WTC11 (cell line): ENCODE measurements around the gene DCHS2. TPM values are rescaled to one million over a fixed set of nuclear protein-coding genes. Genes with fewer than 3 reads are reported as not detected.

Experiments used
- ATAC-seq: fragments of 200-7000 bp; cut with Tn5 transposase; 2 replicates; pipeline ENCODE4 v1.10.0; 2021; ENCODE audit warnings: mild to moderate bottlenecking, moderate library complexity
- Bru-seq: library from RNA; stranded (reverse); fragments of 400-500 nt; gene quantifications from one replicate; lab custom pipeline; 2021; lab: Mats Ljungman, UMichigan
- CTCF ChIA-PET: fragments of 300-600 bp; sonication (Branson Sonifier 250); formaldehyde crosslinking; loops from one replicate; lab custom pipeline; 2021; ENCODE audit warnings: antibody characterized with exemption; lab: Charles Lee
- POLR2A ChIA-PET: fragments of 350-600 bp; sonication (Branson Sonifier 250); formaldehyde crosslinking; loops from one replicate; lab custom pipeline; 2021; ENCODE audit warnings: antibody characterized with exemption; lab: Charles Lee
- DNase-seq: peaks from one replicate; pipeline ENCODE4 v3.0.0; 2021; ENCODE audit warnings: low spot score
- H3K27ac Mint-ChIP-seq: 2 replicates; pipeline ENCODE4 v1.8.0; 2021; ENCODE audit warnings: mixed read lengths
- H3K27me3 Mint-ChIP-seq: 2 replicates; pipeline ENCODE4 v1.8.0; 2021; ENCODE audit warnings: low read depth, mild to moderate bottlenecking, moderate library complexity, mixed read lengths
- H3K36me3 Mint-ChIP-seq: 2 replicates; pipeline ENCODE4 v1.8.0; 2021; ENCODE audit warnings: mixed read lengths
- H3K4me1 Mint-ChIP-seq: 2 replicates; pipeline ENCODE4 v1.8.0; 2022; ENCODE audit warnings: mixed read lengths
- H3K4me3 Mint-ChIP-seq: 2 replicates; pipeline ENCODE4 v1.8.0; 2021; ENCODE audit warnings: mild to moderate bottlenecking, moderate library complexity, mixed read lengths
- H3K9me3 Mint-ChIP-seq: 2 replicates; pipeline ENCODE4 v1.8.0; 2021; ENCODE audit warnings: mixed read lengths
- AFF4 ChIP-seq: sonication (generic); formaldehyde crosslinking; IDR thresholded peaks from 2 replicates; pipeline ENCODE4 v1.8.1; 2023; ENCODE audit warnings: mild to moderate bottlenecking, missing genetic modification reagents, borderline replicate concordance
- CREB1 ChIP-seq: sonication (generic); formaldehyde crosslinking; IDR thresholded peaks from 2 replicates; pipeline ENCODE4 v1.8.0; 2023; ENCODE audit warnings: mild to moderate bottlenecking, missing genetic modification reagents
- E2F1 ChIP-seq: sonication (generic); formaldehyde crosslinking; IDR thresholded peaks from 2 replicates; pipeline ENCODE4 v1.8.0; 2022; ENCODE audit warnings: mild to moderate bottlenecking, missing genetic modification reagents
- E2F4 ChIP-seq: sonication (generic); formaldehyde crosslinking; IDR thresholded peaks from 2 replicates; pipeline ENCODE4 v1.8.1; 2022; ENCODE audit warnings: low read depth, mild to moderate bottlenecking, moderate library complexity, missing genetic modification reagents, borderline replicate concordance
- ESRRA ChIP-seq: sonication (generic); formaldehyde crosslinking; IDR thresholded peaks from 2 replicates; pipeline ENCODE4 v1.8.1; 2022; ENCODE audit warnings: mild to moderate bottlenecking, missing genetic modification reagents, borderline replicate concordance
- ETV6 ChIP-seq: sonication (generic); formaldehyde crosslinking; IDR thresholded peaks from 2 replicates; pipeline ENCODE4 v1.8.1; 2022; ENCODE audit warnings: mild to moderate bottlenecking, missing genetic modification reagents
- FOXK1 ChIP-seq: sonication (generic); formaldehyde crosslinking; IDR thresholded peaks from 2 replicates; pipeline ENCODE4 v1.8.0; 2022; ENCODE audit warnings: mild to moderate bottlenecking, moderate library complexity, missing genetic modification reagents
- FOXP1 ChIP-seq: sonication (generic); formaldehyde crosslinking; IDR thresholded peaks from 2 replicates; pipeline ENCODE4 v1.8.0; 2022; ENCODE audit warnings: missing genetic modification reagents, mild to moderate bottlenecking, moderate library complexity, borderline replicate concordance
- FOXP4 ChIP-seq: sonication (generic); formaldehyde crosslinking; IDR thresholded peaks from 2 replicates; pipeline ENCODE4 v1.8.0; 2022; ENCODE audit warnings: mild to moderate bottlenecking, missing genetic modification reagents
- GRHL2 ChIP-seq: fragments of 250-450 bp; sonication (Bioruptor Pico); IDR thresholded peaks from 2 replicates; pipeline ENCODE4 v1.8.0; 2022; ENCODE audit warnings: mild to moderate bottlenecking, moderate library complexity; ENCODE audit not compliant: insufficient replicate concordance, severe bottlenecking
- GTF2I ChIP-seq: fragments of 250-450 bp; sonication (Bioruptor Pico); conservative IDR thresholded peaks from 2 replicates; pipeline ENCODE4 v1.4.0; 2021; ENCODE audit warnings: mild to moderate bottlenecking
- JAZF1 ChIP-seq: fragments of 250-450 bp; sonication (Bioruptor Pico); IDR thresholded peaks from 2 replicates; pipeline ENCODE4 v1.9.0; 2021; ENCODE audit warnings: moderate library complexity, mild to moderate bottlenecking, inconsistent platforms
- MXD4 ChIP-seq: fragments of 250-450 bp; sonication (Bioruptor Pico); IDR thresholded peaks from 2 replicates; pipeline ENCODE4 v1.8.0; 2021; ENCODE audit warnings: mild to moderate bottlenecking, moderate library complexity, borderline replicate concordance
- NR3C1 ChIP-seq: sonication (generic); formaldehyde crosslinking; conservative IDR thresholded peaks from 2 replicates; pipeline ENCODE4 v1.8.1; 2023; ENCODE audit warnings: low read depth, mild to moderate bottlenecking, missing genetic modification reagents
- OVOL2 ChIP-seq: fragments of 250-450 bp; sonication (Bioruptor Pico); IDR thresholded peaks from 2 replicates; pipeline ENCODE4 v1.9.0; 2021; ENCODE audit warnings: mild to moderate bottlenecking, borderline replicate concordance
- PREB ChIP-seq: sonication (generic); formaldehyde crosslinking; IDR thresholded peaks from 2 replicates; pipeline ENCODE4 v1.8.1; 2022; ENCODE audit warnings: mild to moderate bottlenecking, missing genetic modification reagents, moderate library complexity, borderline replicate concordance
- RELA ChIP-seq: sonication (generic); formaldehyde crosslinking; IDR thresholded peaks from 2 replicates; pipeline ENCODE4 v1.8.1; 2022; ENCODE audit warnings: missing genetic modification reagents, mild to moderate bottlenecking, borderline replicate concordance
- RORB ChIP-seq: fragments of 250-450 bp; sonication (Bioruptor Pico); IDR thresholded peaks from 2 replicates; pipeline ENCODE4 v1.9.0; 2021; ENCODE audit warnings: mild to moderate bottlenecking
- SMAD3 ChIP-seq: sonication (generic); formaldehyde crosslinking; IDR thresholded peaks from 2 replicates; pipeline ENCODE4 v1.8.0; 2022; ENCODE audit warnings: missing genetic modification reagents, mild to moderate bottlenecking, borderline replicate concordance
- TCF7 ChIP-seq: sonication (generic); formaldehyde crosslinking; IDR thresholded peaks from 2 replicates; pipeline ENCODE4 v1.8.0; 2022; ENCODE audit warnings: mild to moderate bottlenecking, low read depth, missing genetic modification reagents, moderate library complexity
- TP53 ChIP-seq: sonication (generic); formaldehyde crosslinking; IDR thresholded peaks from 2 replicates; pipeline ENCODE4 v1.8.1; 2023; ENCODE audit warnings: mild to moderate bottlenecking, missing genetic modification reagents
- ZBTB21 ChIP-seq: sonication (generic); formaldehyde crosslinking; IDR thresholded peaks from 2 replicates; pipeline ENCODE4 v1.8.1; 2023; ENCODE audit warnings: mild to moderate bottlenecking, missing genetic modification reagents, borderline replicate concordance
- ZNF219 ChIP-seq: sonication (generic); formaldehyde crosslinking; IDR thresholded peaks from 2 replicates; pipeline ENCODE4 v1.8.0; 2023; ENCODE audit warnings: missing genetic modification reagents, mild to moderate bottlenecking, borderline replicate concordance
- ZNF263 ChIP-seq: sonication (generic); formaldehyde crosslinking; IDR thresholded peaks from 2 replicates; pipeline ENCODE4 v1.8.1; 2022; ENCODE audit warnings: low read depth, mild to moderate bottlenecking, moderate library complexity, missing genetic modification reagents
- ZNF396 ChIP-seq: fragments of 250-450 bp; sonication (Bioruptor Pico); IDR thresholded peaks from 2 replicates; pipeline ENCODE4 v1.8.0; 2021; ENCODE audit warnings: mild to moderate bottlenecking, moderate library complexity, borderline replicate concordance
- ZNF416 ChIP-seq: fragments of 250-450 bp; sonication (Bioruptor Pico); IDR thresholded peaks from 2 replicates; pipeline ENCODE4 v1.9.0; 2021; ENCODE audit warnings: mild to moderate bottlenecking, inconsistent platforms
- long read RNA-seq, 3 experiments: library from RNA in 1 of 3; library from capped mRNA in 1 of 3; library from polyadenylated mRNA in 1 of 3; unstranded in 2 of 3; stranded (forward) in 1 of 3; transcript quantifications; one replicate each; pipeline ENCODE4 v2.0.0, GENCODE V29; 2021
- total RNA-seq: library from RNA; stranded (reverse); gene quantifications from 3 replicates; pipeline ENCODE4 v1.2.3, GENCODE V29; 2021

The DCHS2 gene
- 1.3 to 1.9 TPM (median 1.4 TPM) in 3 replicates for total RNA-seq
- percentile 26 among the genes with signal in this experiment for Bru-seq, nascent RNA
- long read RNA-seq, experiment 1, partial matches to known transcripts = 1 of 1 reads
- long read RNA-seq, experiment 1, other reads (novel, unspliced or antisense) = 0 of 1 reads
- long read RNA-seq, experiment 2, full-length matches to known transcripts = 1 of 2 reads
- long read RNA-seq, experiment 2, partial matches to known transcripts = 0 of 2 reads
- long read RNA-seq, experiment 2, other reads (novel, unspliced or antisense) = 1 of 2 reads
- long read RNA-seq, experiment 3 = 0 reads

GRCh38 chr4:154491341-154492271, at the start of gene DCHS2:
TSS of gene DCHS2 (minus strand) at chr4:154491799. CDS start at chr4:154491355, 444 bp downstream.
- Mint-ChIP-seq H3K4me1 (peaks cover 16% of the 10 kb centered on the region), H3K4me3 (peak within 1 kb of the TSS; percentile 80), H3K36me3 (no peaks in the 10 kb centered on the region), H3K9me3 (no peaks in the 10 kb centered on the region), H3K27ac (no peak within 1 kb of the TSS), H3K27me3 (peaks cover 83% of the 10 kb centered on the region)
- CTCF ChIA-PET = interaction anchor here (0.9 to 2.1 kb wide), 10 partner anchors 8 to 252 kb away, joined by 3 to 13 read pairs (median 4); partner anchors contain the start of genes LRAT and PLRG1
- DNase-seq (peak; percentile 69), ATAC-seq (peak; percentile 64)
- POLR2A ChIA-PET = interaction anchor here (1.0 kb wide), 1 partner anchor 15 kb away, joined by 4 read pairs; no protein-coding TSS in a partner anchor
- TF ChIP-seq CREB1 (CRISPR knock-in tag) (no peak; the same call in 1 of the 2 replicates), ESRRA (CRISPR knock-in tag) (no peak), FOXP1 (CRISPR knock-in tag) (peak; percentile 84; the same call in 1 of the 2 replicates), OVOL2 (no peak), MXD4 (CRISPR knock-in tag) (no peak), AFF4 (CRISPR knock-in tag) (no peak), NR3C1 (0 out of 2 replicates have a peak, but pooled peaks have one; percentile 47), GRHL2 (CRISPR knock-in tag) (no peak), PREB (CRISPR knock-in tag) (no peak), FOXK1 (CRISPR knock-in tag) (0 out of 2 replicates have a peak, but pooled peaks have one; percentile 46), RORB (CRISPR knock-in tag) (no peak), ZBTB21 (CRISPR knock-in tag) (no peak), GTF2I (CRISPR knock-in tag) (no peak), ZNF416 (CRISPR knock-in tag) (no peak), TP53 (CRISPR knock-in tag) (no peak), RELA (CRISPR knock-in tag) (no peak), TCF7 (CRISPR knock-in tag) (0 out of 2 replicates have a peak, but pooled peaks have one; percentile 32), E2F4 (0 out of 2 replicates have a peak, but pooled peaks have one; percentile 53), E2F1 (CRISPR knock-in tag) (no peak), ZNF219 (no peak), FOXP4 (peak; percentile 80; the same call in 1 of the 2 replicates), ETV6 (CRISPR knock-in tag) (peak; percentile 70; the same call in 1 of the 2 replicates), ZNF396 (no peak), SMAD3 (CRISPR knock-in tag) (no peak), ZNF263 (CRISPR knock-in tag) (no peak; the same call in none of the 2 replicates), JAZF1 (CRISPR knock-in tag) (no peak)
